OCI-LY3 (cell line): ENCODE measurements around the gene TUBA4A.

ENCODE experiments used
- EZH2phosphoT487 ChIP-seq: fragments of 200-600 bp; shearing (Covaris generic); IDR thresholded peaks from 2 replicates; pipeline ENCODE4 v1.6.1; 2018; ENCODE audit warnings: antibody characterized with exemption, mixed run types, low read depth
- TF ChIP-seq, protein P1 (sequence below): fragments of 200-600, 300-600 bp; sonication (generic); IDR thresholded peaks from 2 replicates; pipeline ENCODE4 v1.5.1; 2014; ENCODE audit warnings: antibody characterized with exemption, low read length, low read depth

DNA sequence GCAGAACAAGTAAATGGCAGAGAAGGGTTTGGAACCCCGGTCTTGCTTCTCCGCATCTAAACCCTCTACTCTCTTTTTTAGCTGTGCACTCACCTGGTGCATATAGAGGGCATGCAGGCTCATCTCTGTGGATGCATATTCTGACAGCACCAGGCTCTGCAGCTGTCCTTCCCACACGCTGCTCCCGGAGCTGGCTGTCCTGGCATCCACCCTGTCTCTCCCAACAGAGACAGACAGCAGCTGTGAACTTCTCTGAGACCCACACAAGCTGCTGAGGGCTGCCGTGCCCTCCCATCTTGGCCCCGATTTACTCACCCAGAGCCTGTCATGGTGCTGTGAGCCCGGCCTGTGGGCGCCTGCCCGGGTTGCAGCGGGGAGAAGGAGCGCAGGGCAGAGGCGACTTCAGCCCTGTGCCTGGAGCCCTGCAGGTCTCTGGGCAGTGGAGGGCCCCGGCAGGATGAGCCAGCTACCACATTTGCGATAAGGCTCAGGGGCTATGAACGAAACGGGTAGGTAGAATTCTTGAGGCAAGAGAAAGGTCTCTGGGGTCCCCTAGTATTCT, 31.7 kb downstream of the TUBA4A start:
- TF ChIP-seq, protein P1, sequence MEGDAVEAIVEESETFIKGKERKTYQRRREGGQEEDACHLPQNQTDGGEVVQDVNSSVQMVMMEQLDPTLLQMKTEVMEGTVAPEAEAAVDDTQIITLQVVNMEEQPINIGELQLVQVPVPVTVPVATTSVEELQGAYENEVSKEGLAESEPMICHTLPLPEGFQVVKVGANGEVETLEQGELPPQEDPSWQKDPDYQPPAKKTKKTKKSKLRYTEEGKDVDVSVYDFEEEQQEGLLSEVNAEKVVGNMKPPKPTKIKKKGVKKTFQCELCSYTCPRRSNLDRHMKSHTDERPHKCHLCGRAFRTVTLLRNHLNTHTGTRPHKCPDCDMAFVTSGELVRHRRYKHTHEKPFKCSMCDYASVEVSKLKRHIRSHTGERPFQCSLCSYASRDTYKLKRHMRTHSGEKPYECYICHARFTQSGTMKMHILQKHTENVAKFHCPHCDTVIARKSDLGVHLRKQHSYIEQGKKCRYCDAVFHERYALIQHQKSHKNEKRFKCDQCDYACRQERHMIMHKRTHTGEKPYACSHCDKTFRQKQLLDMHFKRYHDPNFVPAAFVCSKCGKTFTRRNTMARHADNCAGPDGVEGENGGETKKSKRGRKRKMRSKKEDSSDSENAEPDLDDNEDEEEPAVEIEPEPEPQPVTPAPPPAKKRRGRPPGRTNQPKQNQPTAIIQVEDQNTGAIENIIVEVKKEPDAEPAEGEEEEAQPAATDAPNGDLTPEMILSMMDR = no peak
- no peak for TF ChIP-seq EZH2phosphoT487
